Kasumi-1 (cell line): ENCODE results near the gene MICAL1.
"Not testable (repeated sequence)": the region's sequence is repeated elsewhere in the genome, so short reads cannot be mapped to it uniquely, and the experiment has no call there.

Source experiments
- DNase-seq, 2 experiments: peaks; one replicate each; lab custom pipeline; 2025; lab: John Stamatoyannopoulos, UW

MICAL1 gene

GRCh38 chr6:109475625-109476024, 20.1 kb upstream of the MICAL1 start:
- no peak for DNase-seq

- no peak for DNase-seq
Measured at GRCh38 chr6:109474995-109475394, 19.4 kb upstream of the MICAL1 start.

GRCh38 chr6:109473120-109473519, 17.5 kb upstream of the MICAL1 start:
- DNase-seq, result no peak

- no peak for DNase-seq
Measured at GRCh38 chr6:109472132-109472995, 16.8 kb upstream of the MICAL1 start.

GRCh38 chr6:109471105-109471810, 15.7 kb upstream of the MICAL1 start:
- DNase-seq, result no peak

- no peak for DNase-seq
Measured at GRCh38 chr6:109469591-109470189, 14.1 kb upstream of the MICAL1 start.

GRCh38 chr6:109467696-109468095, 12.1 kb upstream of the MICAL1 start:
- no peak for DNase-seq

GRCh38 chr6:109466212-109466923, 10.8 kb upstream of the MICAL1 start:
- no peak for DNase-seq

GRCh38 chr6:109465772-109466171, 10.2 kb upstream of the MICAL1 start:
- DNase-seq, result no peak

- DNase-seq, result no peak
Measured at GRCh38 chr6:109461733-109462526, 6.4 kb upstream of the MICAL1 start.

- DNase-seq, result not testable (repeated sequence)
Measured at GRCh38 chr6:109461205-109461604, 5.6 kb upstream of the MICAL1 start.

- no peak for DNase-seq
Measured at GRCh38 chr6:109460161-109460829, 4.7 kb upstream of the MICAL1 start.

GRCh38 chr6:109458774-109459531, 3.4 kb upstream of the MICAL1 start:
- peak; percentile 83 to 85 for DNase-seq

GRCh38 chr6:109457562-109457996, 2.0 kb upstream of the MICAL1 start:
- DNase-seq, result no peak

- DNase-seq, result no peak
Measured at GRCh38 chr6:109456710-109457561, 1.4 kb upstream of the MICAL1 start.

- DNase-seq, result no peak
Measured at GRCh38 chr6:109456111-109456583, 575 bp upstream of the MICAL1 start.

GRCh38 chr6:109454496-109455436, 806 bp downstream of the MICAL1 start:
- DNase-seq, result peak; percentile 71 to 79
